Neutrophil (primary cell): ENCODE results near the gene SDR39U1.

Experiments
- H3K27ac ChIP-seq: fragments of 200-600 bp; sonication (generic); 2 replicates; pipeline ENCODE4 v1.5.1; 2016; ENCODE audit warnings: mild to moderate bottlenecking, moderate library complexity
- H3K27me3 ChIP-seq: fragments of 200-600 bp; sonication (generic); 2 replicates; pipeline ENCODE4 v1.6.0; 2016; ENCODE audit warnings: mild to moderate bottlenecking
- H3K36me3 ChIP-seq: fragments of 200-600 bp; sonication (generic); 2 replicates; pipeline ENCODE4 v1.5.1; 2017
- H3K4me1 ChIP-seq, 2 experiments: fragments of 200-600 bp in 1 of 2; sonication (generic) in 1 of 2; 1 replicate in 1 of 2; 2 replicates in 1 of 2; pipeline versions ENCODE4 v1.5.1 to v1.6.1; 2013 to 2016; ENCODE audit warnings: low read depth in 1 of 2, low read length in 1 of 2, mild to moderate bottlenecking in 1 of 2, moderate library complexity in 1 of 2; ENCODE audit not compliant: control insufficient read depth in 1 of 2, insufficient read depth in 1 of 2
- H3K4me3 ChIP-seq, 2 experiments: fragments of 200-600 bp in 1 of 2; sonication (generic) in 1 of 2; 1 replicate in 1 of 2; 2 replicates in 1 of 2; pipeline ENCODE4 v1.5.1; 2013 to 2016; ENCODE audit warnings: low read depth in 1 of 2, low read length in 1 of 2, mild to moderate bottlenecking in 1 of 2, moderate library complexity in 1 of 2
- H3K9me3 ChIP-seq: fragments of 200-600 bp; sonication (generic); 2 replicates; pipeline ENCODE4 v1.5.1; 2016
- TF ChIP-seq, protein P1 (sequence below): fragments of 200-600 bp; sonication (generic); IDR thresholded peaks from 2 replicates; pipeline ENCODE4 v1.5.1; 2016; ENCODE audit warnings: antibody characterized with exemption

Gene SDR39U1

DNA sequence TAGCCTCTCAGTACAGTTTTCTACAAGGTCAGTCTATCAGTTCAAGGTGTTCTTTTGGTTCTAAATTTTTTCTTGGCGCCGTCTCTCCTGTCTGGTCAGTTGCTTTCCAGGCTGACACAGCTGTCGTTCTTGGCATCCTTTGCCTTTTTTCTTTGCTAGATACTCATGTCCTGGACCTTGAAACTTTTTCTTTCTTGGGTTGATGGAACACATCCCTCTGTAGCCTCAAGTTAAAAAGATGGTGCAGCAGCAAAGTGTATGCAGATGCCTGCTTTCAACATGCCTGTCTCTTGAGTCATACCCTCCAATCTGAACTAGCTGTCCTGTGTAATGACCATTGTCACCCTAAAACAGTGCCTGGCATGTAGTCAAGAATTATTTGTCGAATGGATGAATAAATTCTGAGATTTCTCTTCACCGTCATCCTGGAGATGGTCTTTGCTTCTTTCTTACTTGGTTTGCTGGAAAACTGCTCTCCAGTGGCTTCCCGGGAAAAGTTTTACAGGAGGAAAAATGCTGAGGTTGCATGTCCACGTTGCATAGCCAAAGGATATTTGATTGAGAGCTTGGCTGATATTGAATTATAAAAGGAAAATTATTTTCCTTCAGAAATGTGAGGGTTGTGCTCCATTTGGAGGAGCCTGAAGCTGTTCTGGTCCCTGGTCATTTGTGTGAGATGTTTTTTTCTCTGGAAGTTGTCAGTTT is 39.1 kb downstream of the SDR39U1 start:
- H3K36me3 ChIP-seq: no peaks in the 10 kb centered on the region
- peaks cover 6 to 13% of the 10 kb centered on the region in 2 experiments for H3K4me1 ChIP-seq
- TF ChIP-seq, protein P1, sequence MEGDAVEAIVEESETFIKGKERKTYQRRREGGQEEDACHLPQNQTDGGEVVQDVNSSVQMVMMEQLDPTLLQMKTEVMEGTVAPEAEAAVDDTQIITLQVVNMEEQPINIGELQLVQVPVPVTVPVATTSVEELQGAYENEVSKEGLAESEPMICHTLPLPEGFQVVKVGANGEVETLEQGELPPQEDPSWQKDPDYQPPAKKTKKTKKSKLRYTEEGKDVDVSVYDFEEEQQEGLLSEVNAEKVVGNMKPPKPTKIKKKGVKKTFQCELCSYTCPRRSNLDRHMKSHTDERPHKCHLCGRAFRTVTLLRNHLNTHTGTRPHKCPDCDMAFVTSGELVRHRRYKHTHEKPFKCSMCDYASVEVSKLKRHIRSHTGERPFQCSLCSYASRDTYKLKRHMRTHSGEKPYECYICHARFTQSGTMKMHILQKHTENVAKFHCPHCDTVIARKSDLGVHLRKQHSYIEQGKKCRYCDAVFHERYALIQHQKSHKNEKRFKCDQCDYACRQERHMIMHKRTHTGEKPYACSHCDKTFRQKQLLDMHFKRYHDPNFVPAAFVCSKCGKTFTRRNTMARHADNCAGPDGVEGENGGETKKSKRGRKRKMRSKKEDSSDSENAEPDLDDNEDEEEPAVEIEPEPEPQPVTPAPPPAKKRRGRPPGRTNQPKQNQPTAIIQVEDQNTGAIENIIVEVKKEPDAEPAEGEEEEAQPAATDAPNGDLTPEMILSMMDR: no peak
- no peaks in the 10 kb centered on the region for H3K9me3 ChIP-seq
- peaks cover 16% of the 10 kb centered on the region for H3K27me3 ChIP-seq
- no peak overlapping the region for H3K4me3 ChIP-seq
- H3K27ac ChIP-seq: no peak overlapping the region

DNA sequence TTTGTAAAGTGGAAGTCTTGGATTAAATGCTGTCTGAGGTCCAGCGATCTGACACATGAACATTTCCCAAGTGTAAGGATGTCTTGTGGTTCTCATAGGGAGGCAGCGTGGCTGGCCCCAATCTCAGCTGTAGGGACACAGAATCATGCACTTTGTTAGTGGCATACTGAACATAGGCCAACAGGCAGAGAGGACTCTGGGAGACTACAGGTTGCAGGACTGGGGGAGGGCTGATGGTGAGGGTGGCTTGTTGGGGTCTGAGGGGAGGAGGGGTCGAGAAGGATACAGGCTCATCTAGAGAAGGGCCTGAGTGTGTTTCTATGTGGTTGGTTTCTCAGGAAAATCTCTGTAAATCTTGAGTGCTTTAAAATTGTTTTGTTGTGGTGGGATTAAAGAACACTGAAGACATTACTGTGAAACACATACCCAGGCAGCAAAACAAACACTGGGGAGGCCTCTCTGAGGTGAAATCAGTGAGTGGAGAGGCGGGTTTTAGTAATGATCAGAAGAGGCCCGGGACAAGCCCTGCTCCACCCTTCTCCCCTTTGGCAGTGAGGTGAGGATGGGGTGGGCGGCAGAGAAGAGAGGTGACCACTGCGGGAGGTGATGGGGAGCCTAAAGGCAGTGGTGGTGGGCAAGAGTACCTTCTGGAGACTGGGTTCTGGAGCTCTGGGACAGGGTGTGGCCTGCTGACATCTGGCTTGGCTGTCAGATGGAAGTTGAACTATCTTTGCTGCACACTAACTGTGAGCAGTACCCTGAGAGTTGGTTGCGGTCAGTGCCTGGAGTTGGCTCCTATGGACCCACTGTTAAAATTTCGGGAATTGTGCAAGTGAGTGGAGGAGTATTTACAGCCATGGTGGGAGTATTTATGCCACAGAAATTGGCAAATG is 40.5 kb downstream of the SDR39U1 start:
- H3K4me3 ChIP-seq: no peak overlapping the region
- peaks cover 6 to 13% of the 10 kb centered on the region in 2 experiments for H3K4me1 ChIP-seq
- H3K9me3 ChIP-seq: no peaks in the 10 kb centered on the region
- H3K27me3 ChIP-seq: peaks cover 21% of the 10 kb centered on the region
- no peak overlapping the region for H3K27ac ChIP-seq
- no peaks in the 10 kb centered on the region for H3K36me3 ChIP-seq
- TF ChIP-seq, protein P1: no peak

DNA sequence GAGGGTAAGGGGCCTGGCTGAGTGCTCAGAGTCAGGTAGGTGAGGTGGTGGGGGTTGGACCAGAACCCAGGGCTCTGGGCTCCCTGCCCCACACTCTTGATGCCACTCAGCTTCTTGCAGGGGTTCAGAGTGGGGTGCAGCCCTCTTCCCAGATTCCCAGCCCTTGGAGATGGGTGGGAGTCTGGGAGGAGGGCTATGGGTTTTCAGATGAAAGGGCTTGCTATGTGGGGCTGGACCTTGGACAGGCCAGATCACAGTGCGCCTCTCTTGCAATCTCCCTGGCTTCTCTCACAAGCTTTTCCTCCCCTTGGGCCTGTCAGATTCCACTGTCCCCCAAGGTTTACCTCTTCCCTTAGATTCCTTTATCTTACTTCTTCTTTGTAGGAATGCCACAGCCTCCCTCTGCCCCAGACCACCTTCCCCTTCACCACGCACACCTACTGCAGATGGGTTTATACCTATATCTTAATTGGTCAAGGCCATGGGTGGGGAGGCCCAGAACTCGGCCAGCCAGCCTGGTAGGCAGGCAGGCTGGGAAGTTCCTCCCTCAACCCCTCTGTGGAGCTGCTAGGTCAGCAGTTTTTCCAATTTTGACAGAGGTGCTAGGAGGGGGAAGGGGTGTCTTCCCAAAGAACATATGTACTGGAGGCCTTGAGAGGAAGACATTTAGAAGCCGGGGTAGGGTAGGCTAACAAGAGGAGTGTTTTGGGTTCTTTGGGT is 42.4 kb downstream of the SDR39U1 start:
- Histone ChIP-seq H3K27ac (no peak overlapping the region), H3K9me3 (no peaks in the 10 kb centered on the region), H3K4me1 (peaks cover 6 to 13% of the 10 kb centered on the region in 2 experiments), H3K36me3 (no peaks in the 10 kb centered on the region), H3K27me3 (peaks cover 21% of the 10 kb centered on the region), H3K4me3 (no peak overlapping the region)
- TF ChIP-seq, protein P1: no peak

DNA sequence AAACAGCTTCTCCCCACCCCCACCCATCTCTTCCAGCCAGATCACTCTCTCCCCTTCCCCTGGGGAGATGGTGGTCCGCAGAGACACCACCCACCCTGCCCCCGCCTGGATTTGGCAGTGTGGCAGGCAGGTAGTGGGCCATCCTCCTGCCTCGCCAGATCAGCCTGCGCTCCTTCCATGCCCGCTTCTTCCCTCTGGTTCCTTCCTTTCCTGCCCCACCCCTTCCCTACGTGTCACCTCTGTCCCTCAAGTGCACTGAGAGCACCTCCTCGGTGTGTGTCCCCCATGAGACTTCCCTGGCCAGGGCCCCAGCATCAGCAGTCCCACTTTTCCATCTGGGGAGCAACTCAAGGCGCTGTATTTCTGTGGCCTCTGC is 43.1 kb downstream of the SDR39U1 start:
- TF ChIP-seq, protein P1: no peak
- peaks cover 21% of the 10 kb centered on the region for H3K27me3 ChIP-seq
- peak overlapping the region; percentile 22 to 51 for H3K4me3 ChIP-seq
- no peak overlapping the region for H3K27ac ChIP-seq
- peaks cover 6 to 13% of the 10 kb centered on the region in 2 experiments for H3K4me1 ChIP-seq
- no peaks in the 10 kb centered on the region for H3K9me3 ChIP-seq
- H3K36me3 ChIP-seq: no peaks in the 10 kb centered on the region

DNA sequence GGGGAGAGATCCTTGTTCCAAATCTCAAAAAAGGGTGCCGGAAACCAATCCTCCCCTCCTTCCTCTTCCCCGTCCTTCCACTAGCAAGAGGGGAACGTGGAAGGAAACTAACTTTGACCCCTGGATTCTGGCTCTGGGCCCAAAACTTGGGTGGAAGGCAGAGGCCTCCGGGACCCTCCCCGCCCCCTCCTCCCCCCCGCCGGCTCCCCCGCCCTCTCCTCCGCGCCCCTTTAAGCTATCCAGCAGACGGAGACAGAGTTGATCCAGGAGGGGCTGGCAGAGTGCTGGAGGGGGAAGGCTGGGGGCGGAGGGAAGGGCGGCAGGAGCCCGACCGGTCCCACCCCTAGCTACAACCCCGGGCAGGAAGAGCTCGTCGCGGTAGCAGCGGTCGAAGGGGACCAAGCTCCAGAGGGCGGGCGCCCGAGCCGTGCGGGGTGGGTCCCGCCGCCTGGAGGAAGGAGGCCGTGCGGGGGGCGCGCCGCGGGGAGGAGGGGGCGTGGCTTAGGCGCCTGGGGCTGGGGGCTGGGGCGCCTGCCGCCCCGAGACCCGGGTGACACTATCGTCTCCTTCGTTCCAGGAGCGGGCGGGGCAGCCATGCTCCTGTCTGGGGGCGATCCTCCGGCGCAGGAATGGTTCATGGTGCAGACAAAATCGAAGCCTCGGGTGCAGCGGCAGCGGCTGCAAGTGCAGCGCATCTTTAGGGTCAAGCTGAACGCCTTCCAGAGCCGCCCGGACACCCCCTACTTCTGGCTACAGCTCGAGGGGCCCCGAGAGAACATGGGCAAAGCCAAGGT is 43.7 kb downstream of the SDR39U1 start, which contains the start of gene NYNRIN:
Gene NYNRIN, plus strand, starts transcription at position 351 of the 794 bp plus-strand sequence. Its CDS starts 244 bp downstream, at position 595.
- Histone ChIP-seq H3K36me3 (no peaks in the 10 kb centered on the region), H3K4me1 (peaks cover 6 to 13% of the 10 kb centered on the region in 2 experiments), H3K9me3 (no peaks in the 10 kb centered on the region), H3K27me3 (peaks cover 21% of the 10 kb centered on the region), H3K4me3 (peak within 1 kb of the TSS; percentile 22 to 51), H3K27ac (no peak within 1 kb of the TSS)
- TF ChIP-seq, protein P1: no peak
